K562 (cell line): Measurements from ENCODE around the gene SMC4. TPM values are rescaled to one million over a fixed set of nuclear protein-coding genes. Genes with fewer than 3 reads are reported as not detected.

Experiments used
- ATAC-seq: fragments of 200-7000 bp; cut with Tn5 transposase; 3 replicates; pipeline ENCODE4 v1.9.1; 2020; ENCODE audit warnings: moderate library complexity
- BruUV-seq: library from RNA; stranded (reverse); fragments of 400-500 nt; replicated peaks from 2 replicates; lab custom pipeline; 2021; lab: Mats Ljungman, UMichigan
- CTCF ChIA-PET: fragments of 300-600 bp; formaldehyde crosslinking; extraction: SDS; loops from one replicate; lab custom pipeline; 2021; ENCODE audit warnings: low intra/inter-chr PET ratio; lab: Yijun Ruan, JAX
- POLR2A ChIA-PET: fragments of 300-600, 350-650 bp; sonication (Branson Sonifier 250); formaldehyde crosslinking; extraction: SDS; loops from one replicate; lab custom pipeline; 2021; ENCODE audit warnings: antibody characterized with exemption, inconsistent platforms; lab: Yijun Ruan, JAX
- DNase-seq, 4 experiments: peaks; one replicate each; pipeline versions ENCODE4 v3.0.0 to v3.0.0-alpha.2; 2011 to 2018; ENCODE audit warnings: low spot score in 3 of 4, mixed read lengths in 3 of 4; ENCODE audit errors: extremely low read depth in 1 of 4
- FAIRE-seq: peaks from 2 replicates; lab custom pipeline; 2011; peaks lifted over from hg19 to GRCh38; lab: Jason Lieb, UNC
- H2AFZ ChIP-seq: 2 replicates; pipeline ENCODE4 v1.6.0; 2011; ENCODE audit warnings: low read depth, low read length, control low read depth, inconsistent platforms
- H3K27ac ChIP-seq: fragments of 200-600 bp; 3 replicates; pipeline ENCODE4 v1.8.0; 2011; ENCODE audit warnings: low read depth, mild to moderate bottlenecking, control low read depth, inconsistent platforms, low read length, moderate library complexity, mixed read lengths; ENCODE audit errors: extremely low read depth
- H3K27me3 ChIP-seq, 2 experiments: fragments of 300-600 bp in 1 of 2; 2 replicates in 1 of 2; 3 replicates in 1 of 2; pipeline versions ENCODE4 v1.6.0 to v1.8.0; 2011; ENCODE audit warnings: inconsistent platforms in 2 of 2, low read length in 2 of 2, mild to moderate bottlenecking in 1 of 2, mixed read lengths in 1 of 2, moderate library complexity in 1 of 2; ENCODE audit not compliant: control insufficient read depth in 2 of 2, insufficient read depth in 2 of 2
- H3K36me3 ChIP-seq: fragments of 300-600 bp; 3 replicates; pipeline ENCODE4 v1.8.0; 2011; ENCODE audit warnings: mild to moderate bottlenecking, low read length, inconsistent platforms; ENCODE audit not compliant: control insufficient read depth, insufficient read depth
- H3K4me1 ChIP-seq, 2 experiments: fragments of 200-600 bp in 1 of 2; replicated peaks in 1 of 2; 2 replicates in 1 of 2; 3 replicates in 1 of 2; pipeline versions ENCODE4 v1.5.1 to v1.8.0; 2011; ENCODE audit warnings: inconsistent platforms in 2 of 2, low read length in 2 of 2, mild to moderate bottlenecking in 1 of 2, mixed read lengths in 1 of 2, moderate library complexity in 1 of 2; ENCODE audit not compliant: control insufficient read depth in 2 of 2, insufficient read depth in 2 of 2
- H3K4me2 ChIP-seq: 2 replicates; pipeline ENCODE4 v1.6.1; 2011; ENCODE audit warnings: low read length, control low read depth, inconsistent platforms, mixed read lengths; ENCODE audit not compliant: insufficient read depth
- H3K4me3 ChIP-seq: fragments of 200-600 bp; sonication (generic), shearing (Covaris generic); 2 replicates; pipeline ENCODE4 v1.5.1; 2016; ENCODE audit warnings: control low read depth, inconsistent platforms
- H3K79me2 ChIP-seq: fragments of 200-600 bp; 3 replicates; pipeline ENCODE4 v1.8.0; 2011; ENCODE audit warnings: low read length, inconsistent platforms; ENCODE audit not compliant: control insufficient read depth, insufficient read depth
- H3K9ac ChIP-seq, 2 experiments: 2 replicates each; pipeline versions ENCODE4 v1.6.0 to v1.6.1; 2011; ENCODE audit warnings: low read depth in 2 of 2, low read length in 2 of 2, control low read depth in 1 of 2, inconsistent platforms in 1 of 2, mild to moderate bottlenecking in 1 of 2, mixed read lengths in 1 of 2; ENCODE audit not compliant: insufficient read depth in 1 of 2
- H3K9me1 ChIP-seq: one replicate; pipeline ENCODE4 v1.6.0; 2011; ENCODE audit warnings: inconsistent platforms, mild to moderate bottlenecking, low read length, moderate library complexity; ENCODE audit not compliant: control insufficient read depth, insufficient read depth
- H3K9me3 ChIP-seq: replicated peaks from 2 replicates; pipeline ENCODE4 v1.5.1; 2011; ENCODE audit warnings: low read depth, low read length, inconsistent platforms; ENCODE audit not compliant: control insufficient read depth, insufficient read depth
- H4K20me1 ChIP-seq: replicated peaks from 2 replicates; pipeline ENCODE4 v1.6.1; 2011; ENCODE audit warnings: low read length, inconsistent platforms, mixed read lengths; ENCODE audit not compliant: control insufficient read depth, insufficient read depth
- BACH1 ChIP-seq: fragments of 200-800 bp; sonication (Bioruptor generic); IDR thresholded peaks from 2 replicates; pipeline ENCODE4 v1.6.1; 2016; ENCODE audit warnings: missing genetic modification characterization, missing compliant biosample characterization
- GMEB1 ChIP-seq: fragments of 250-450 bp; sonication (Bioruptor Pico); IDR thresholded peaks from 2 replicates; pipeline ENCODE4 v1.4.0; 2020; ENCODE audit warnings: mild to moderate bottlenecking
- KDM5B ChIP-seq: fragments of 200-600 bp; sonication (generic); IDR thresholded peaks from 2 replicates; pipeline ENCODE4 v1.6.1; 2012; ENCODE audit warnings: low read depth, mild to moderate bottlenecking, moderate library complexity, low read length, control low read depth, inconsistent platforms; ENCODE audit not compliant: insufficient replicate concordance
- KLF16 ChIP-seq: IDR thresholded peaks from 2 replicates; pipeline ENCODE4 v1.6.1; 2016; ENCODE audit warnings: antibody characterized with exemption
- MYNN ChIP-seq, 2 experiments: sonication (generic); formaldehyde crosslinking in 1 of 2; IDR thresholded peaks; 2 replicates each; pipeline versions ENCODE4 v1.5.0 to v1.6.1; 2016 to 2020; ENCODE audit warnings: antibody characterized with exemption in 1 of 2, missing genetic modification reagents in 1 of 2
- NR4A1 ChIP-seq, 2 experiments: fragments of 250-450 bp in 1 of 2; fragments of 450-650 bp in 1 of 2; sonication (Bioruptor Pico) in 1 of 2; IDR thresholded peaks; 2 replicates each; pipeline versions ENCODE4 v1.4.0 to v1.6.1; 2016 to 2020; ENCODE audit warnings: mild to moderate bottlenecking in 2 of 2, missing compliant biosample characterization in 1 of 2, missing genetic modification characterization in 1 of 2, moderate library complexity in 1 of 2
- RNF2 ChIP-seq: sonication (generic); IDR thresholded peaks from 2 replicates; pipeline ENCODE4 v1.6.1; 2016
- SMAD3 ChIP-seq: fragments of 450-650 bp; formaldehyde crosslinking; conservative IDR thresholded peaks from 2 replicates; pipeline ENCODE4 v1.4.0; 2020; ENCODE audit warnings: mild to moderate bottlenecking
- WGBS: fragments of 100-300 bp; shearing (Covaris generic); methylation state at CpG from one replicate; pipeline ENCODE4 v1.1.6; 2016; ENCODE audit warnings: low coverage, mixed read lengths; ENCODE audit not compliant: insufficient coverage; ENCODE audit errors: missing lambda C conversion rate; 5-methylcytosine and 5-hydroxymethylcytosine counted together
- in situ Hi-C: fragments of 300-500 bp; cut with MboI; formaldehyde crosslinking; loops from 4 replicates; pipeline ENCODE4 v1.15.0; 2018; ENCODE audit warnings: inconsistent platforms, mixed read lengths
- intact Hi-C: fragments of 100-400 bp; cut with micrococcal nuclease; formaldehyde crosslinking; loops from 2 replicates; pipeline ENCODE4 v1.14.2; 2022
- polyA plus RNA-seq, 8 experiments: library from polyadenylated mRNA; depleted of rRNA in 4 of 8; stranded (reverse) in 5 of 8; unstranded in 3 of 8; fragments of >200 nt; fragmentation: Nextera tagmentation in 2 of 8; fragmentation: Illumina TruSeq in 1 of 8; extraction: Ambion mirVana in 2 of 8; extraction: Trizol in 1 of 8; gene quantifications; 2 replicates each; pipeline versions ENCODE4 v1.2.1 to v1.2.3, GENCODE V29; 2011 to 2014; ENCODE audit warnings: inconsistent platforms in 1 of 8, missing spikeins in 1 of 8
- total RNA-seq, 7 experiments: library from RNA; depleted of rRNA in 6 of 7; stranded (reverse); fragments of >200 nt in 6 of 7; fragmentation: Illumina TruSeq in 2 of 7; extraction: Trizol in 2 of 7; gene quantifications; 2 replicates each; pipeline versions ENCODE4 v1.2.1 to v1.2.3, GENCODE V29; 2011 to 2021; ENCODE audit warnings: low replicate concordance in 1 of 7

SMC4 gene
- total and polyA plus RNA-seq, 9 of the 15 experiments (the other 6 are each of a cell fraction or from before 2014, with no cell fraction given): 87.9 to 347 (median 176) TPM

DNA sequence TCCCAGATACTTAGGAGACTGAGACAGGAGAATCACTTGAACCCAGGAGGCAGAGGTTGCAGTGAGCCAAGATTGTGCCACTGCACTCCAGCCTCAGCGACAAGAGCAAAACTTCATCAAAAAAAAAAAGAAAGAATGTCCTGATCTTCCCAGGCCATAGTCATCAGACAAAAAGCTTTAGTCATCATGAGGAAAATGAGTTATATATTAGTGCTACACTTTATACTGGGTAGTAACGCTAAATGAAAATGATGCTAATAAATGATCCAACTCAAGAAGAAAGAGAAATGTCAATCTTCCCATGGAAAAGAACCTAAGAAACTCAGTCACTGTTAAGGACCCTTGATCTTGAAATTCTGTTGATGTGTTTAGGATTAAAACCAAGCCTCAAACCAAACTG is 76.4 kb downstream of the SMC4 start:
- no peaks in the 10 kb centered on the region for H3K9me1 ChIP-seq
- H4K20me1 ChIP-seq: no peaks in the 10 kb centered on the region
- H3K4me2 ChIP-seq: no peak overlapping the region
- no peak for ATAC-seq
- peaks cover under 1% of the 10 kb centered on the region; the same call in 1 of the 2 replicates for H3K9me3 ChIP-seq
- H3K27me3 ChIP-seq: peaks cover 0 to 5% of the 10 kb centered on the region in 2 experiments; a peak in 1 of 5 replicates
- CTCF ChIA-PET: no interaction called here
- no peaks in the 10 kb centered on the region for H3K79me2 ChIP-seq
- POLR2A ChIA-PET: no interaction called here
- no peak for TF ChIP-seq NR4A1 (CRISPR knock-in tag; IDR thresholded peaks at IDR 0.05)
- no peak for TF ChIP-seq NR4A1 (tag; IDR thresholded peaks at IDR 0.05)
- no peak for TF ChIP-seq MYNN (IDR thresholded peaks at IDR 0.05)
- no peak for TF ChIP-seq MYNN (CRISPR knock-in tag; IDR thresholded peaks at IDR 0.05)
- no peak for TF ChIP-seq GMEB1 (CRISPR knock-in tag)
- no peak for TF ChIP-seq SMAD3 (CRISPR knock-in tag)
- no peak for TF ChIP-seq KDM5B
- no peak for TF ChIP-seq KLF16
- TF ChIP-seq RNF2: no peak
- no peak for TF ChIP-seq BACH1 (tag)
- TF ChIP-seq, all 486 proteins: peak for 0
- Histone ChIP-seq H3K9ac (no peak overlapping the region), H3K4me1 (peaks cover 0 to 3% of the 10 kb centered on the region in 2 experiments; a peak in 1 of 5 replicates), H3K36me3 (no peaks in the 10 kb centered on the region), H3K27ac (no peak overlapping the region), H2AFZ (no peak overlapping the region), H3K4me3 (no peak overlapping the region)
- DNase-seq (no peak), FAIRE-seq (no peak)
- 57% methylated on average over 1 of the region's 2 CpGs for WGBS
- intact Hi-C loops (no loop called here), in situ Hi-C loops (no loop called here)
- no TSS peak for BruUV-seq
